Breast epithelium (tissue), 3 donors: ENCODE results near the gene GLYR1.

Experiments
- POLR2A ChIP-seq: fragments of 450-650 bp; IDR thresholded peaks from one replicate; pipeline ENCODE4 v1.6.1; 2016; ENCODE audit warnings: antibody characterized with exemption, mild to moderate bottlenecking, moderate library complexity
- TF ChIP-seq, protein P1 (sequence below), 3 donors: fragments of 450-650 bp; IDR thresholded peaks; one replicate each; pipeline ENCODE4 v1.5.1; 2016 to 2017; ENCODE audit warnings: antibody characterized with exemption in 3 of 3, mild to moderate bottlenecking in 3 of 3, moderate library complexity in 3 of 3

DNA sequence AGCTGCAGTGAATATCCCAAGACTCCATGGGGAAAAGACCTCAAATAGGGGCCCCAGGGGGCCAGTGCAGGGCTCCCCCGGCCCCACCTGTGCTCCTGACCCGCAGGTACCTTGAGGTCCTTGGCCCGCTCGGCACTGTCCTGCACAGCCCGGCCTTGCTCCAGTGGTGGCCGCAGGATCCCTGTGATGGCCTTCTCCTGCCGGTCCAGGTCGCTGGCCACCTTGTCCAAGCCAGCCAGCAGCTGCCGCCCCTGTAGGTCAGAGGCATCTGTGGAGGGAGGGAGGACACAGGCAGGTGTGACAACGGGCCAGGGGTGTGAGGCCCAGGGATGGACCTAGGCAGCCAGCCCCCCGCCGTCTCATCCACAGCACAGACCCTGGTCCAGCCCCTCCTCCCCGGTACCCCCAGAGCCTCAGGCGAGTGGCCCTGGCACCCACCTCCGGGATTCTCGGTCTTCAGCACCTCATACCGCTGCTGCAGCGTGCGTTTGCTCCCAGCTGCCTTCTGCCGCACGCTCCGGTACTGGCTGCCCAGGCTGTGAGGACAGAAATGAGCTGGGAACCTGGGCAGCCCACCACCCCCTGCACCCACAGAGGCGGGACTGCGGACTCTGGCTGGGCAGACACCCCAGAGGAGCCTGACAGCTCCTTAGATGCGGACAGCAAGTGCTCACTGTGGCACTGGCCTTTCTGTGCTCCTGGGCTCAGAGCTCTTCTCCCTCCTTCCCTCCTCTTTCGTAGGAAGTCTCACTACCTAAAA is 46.2 kb upstream of the GLYR1 start:
- TF ChIP-seq, protein P1, sequence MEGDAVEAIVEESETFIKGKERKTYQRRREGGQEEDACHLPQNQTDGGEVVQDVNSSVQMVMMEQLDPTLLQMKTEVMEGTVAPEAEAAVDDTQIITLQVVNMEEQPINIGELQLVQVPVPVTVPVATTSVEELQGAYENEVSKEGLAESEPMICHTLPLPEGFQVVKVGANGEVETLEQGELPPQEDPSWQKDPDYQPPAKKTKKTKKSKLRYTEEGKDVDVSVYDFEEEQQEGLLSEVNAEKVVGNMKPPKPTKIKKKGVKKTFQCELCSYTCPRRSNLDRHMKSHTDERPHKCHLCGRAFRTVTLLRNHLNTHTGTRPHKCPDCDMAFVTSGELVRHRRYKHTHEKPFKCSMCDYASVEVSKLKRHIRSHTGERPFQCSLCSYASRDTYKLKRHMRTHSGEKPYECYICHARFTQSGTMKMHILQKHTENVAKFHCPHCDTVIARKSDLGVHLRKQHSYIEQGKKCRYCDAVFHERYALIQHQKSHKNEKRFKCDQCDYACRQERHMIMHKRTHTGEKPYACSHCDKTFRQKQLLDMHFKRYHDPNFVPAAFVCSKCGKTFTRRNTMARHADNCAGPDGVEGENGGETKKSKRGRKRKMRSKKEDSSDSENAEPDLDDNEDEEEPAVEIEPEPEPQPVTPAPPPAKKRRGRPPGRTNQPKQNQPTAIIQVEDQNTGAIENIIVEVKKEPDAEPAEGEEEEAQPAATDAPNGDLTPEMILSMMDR (IDR thresholded peaks at IDR 0.05) = no peak
- TF ChIP-seq POLR2A = no peak
